RPMI8226 (cell line): ENCODE results near the gene RUFY4.
A peak's percentile ranks its signal among the peaks of the same experiment; 100 is the strongest.
"Not testable (repeated sequence)": the region's sequence is repeated elsewhere in the genome, so short reads cannot be mapped to it uniquely, and the experiment has no call there.

Experiments used
- DNase-seq: peaks from one replicate; pipeline ENCODE4 v3.0.0-alpha.2; 2015

The RUFY4 gene

GRCh38 chr2:218091746-218092145 lies 22.7 kb downstream of the RUFY4 start:
- no peak for DNase-seq

GRCh38 chr2:218093879-218094278 lies 24.8 kb downstream of the RUFY4 start:
- no peak for DNase-seq

- DNase-seq, result no peak
These were observed 26.8 kb downstream of the RUFY4 start for GRCh38 chr2:218095853-218096252.

GRCh38 chr2:218097975-218098374 lies 28.9 kb downstream of the RUFY4 start:
- DNase-seq, result no peak

GRCh38 chr2:218108834-218109233 lies 39.8 kb downstream of the RUFY4 start:
- not testable (repeated sequence) for DNase-seq

GRCh38 chr2:218121789-218122188 lies 52.7 kb downstream of the RUFY4 start:
- not testable (repeated sequence) for DNase-seq

- not testable (repeated sequence) for DNase-seq
These were observed 53.2 kb downstream of the RUFY4 start for GRCh38 chr2:218122286-218122685.

GRCh38 chr2:218123986-218124385 lies 54.9 kb downstream of the RUFY4 start:
- DNase-seq, result no peak

GRCh38 chr2:218125095-218125494 lies 56.0 kb downstream of the RUFY4 start:
- DNase-seq, result no peak

GRCh38 chr2:218125626-218126080 lies 56.6 kb downstream of the RUFY4 start, which contains the start of gene CXCR2:
CXCR2 (plus strand) TSS chr2:218126028; CDS start chr2:218134802, 8,774 bp downstream.
- no peak for DNase-seq

GRCh38 chr2:218127929-218128455 lies 58.9 kb downstream of the RUFY4 start:
- no peak for DNase-seq

GRCh38 chr2:218128781-218129457 lies 59.9 kb downstream of the RUFY4 start:
- no peak for DNase-seq

- no peak for DNase-seq
These were observed 60.5 kb downstream of the RUFY4 start for GRCh38 chr2:218129458-218130135.

- DNase-seq, result no peak
These were observed 61.3 kb downstream of the RUFY4 start for GRCh38 chr2:218130377-218130776.

- DNase-seq, result peak; percentile 12
These were observed 61.8 kb downstream of the RUFY4 start for GRCh38 chr2:218130822-218131221.

GRCh38 chr2:218137514-218137913 lies 68.5 kb downstream of the RUFY4 start:
- DNase-seq, result no peak

GRCh38 chr2:218138047-218138446 lies 69.0 kb downstream of the RUFY4 start:
- DNase-seq, result no peak
